HepG2 (cell line): ENCODE measurements around the gene ITGAE.

Experiments used
- CTCF ChIP-seq: sonication (generic); formaldehyde crosslinking; IDR thresholded peaks from 2 replicates; pipeline ENCODE4 v1.5.0; 2020; ENCODE audit warnings: mild to moderate bottlenecking, missing genetic modification reagents, moderate library complexity
- NFE2L2 ChIP-seq: fragments of 150-350 bp; IDR thresholded peaks from 2 replicates; pipeline ENCODE4 v1.6.1; 2014; ENCODE audit warnings: low read length
- RBM22 ChIP-seq: fragments of 200-400 bp; formaldehyde crosslinking; optimal IDR thresholded peaks from 2 replicates; pipeline ENCODE3; 2017; ENCODE audit warnings: mild to moderate bottlenecking, low read length, moderate library complexity
- SALL2 ChIP-seq: sonication (generic); formaldehyde crosslinking; IDR thresholded peaks from 2 replicates; pipeline ENCODE4 v1.8.1; 2023; ENCODE audit warnings: mild to moderate bottlenecking, missing genetic modification reagents, inconsistent platforms
- SP1 ChIP-seq, 2 experiments: fragments of 450-650 bp in 1 of 2; sonication (generic) in 1 of 2; formaldehyde crosslinking in 1 of 2; IDR thresholded peaks; 2 replicates each; pipeline versions ENCODE4 v1.4.0 to v1.6.1; 2016 to 2020; ENCODE audit warnings: missing genetic modification reagents in 1 of 2
- SP5 ChIP-seq: IDR thresholded peaks from 2 replicates; pipeline ENCODE4 v1.6.1; 2016; ENCODE audit warnings: low read depth, borderline replicate concordance
- ZNF296 ChIP-seq: sonication (generic); formaldehyde crosslinking; conservative IDR thresholded peaks from 2 replicates; pipeline ENCODE4 v1.5.0; 2020; ENCODE audit warnings: mild to moderate bottlenecking, missing genetic modification reagents
- ZNF775 ChIP-seq: sonication (generic); formaldehyde crosslinking; IDR thresholded peaks from 2 replicates; pipeline ENCODE4 v1.4.0; 2020; ENCODE audit warnings: missing genetic modification reagents, mild to moderate bottlenecking, moderate library complexity, borderline replicate concordance
- ZSCAN30 ChIP-seq: sonication (generic); formaldehyde crosslinking; IDR thresholded peaks from 2 replicates; pipeline ENCODE4 v1.5.0; 2020; ENCODE audit warnings: mild to moderate bottlenecking, missing genetic modification reagents
- TF ChIP-seq, protein P1 (sequence below): sonication (generic); formaldehyde crosslinking; IDR thresholded peaks from 2 replicates; pipeline ENCODE4 v1.4.0; 2020; ENCODE audit warnings: mild to moderate bottlenecking, missing genetic modification reagents, borderline replicate concordance
- TF ChIP-seq, protein P2 (sequence below), 2 experiments: fragments of 450-650 bp in 1 of 2; sonication (generic) in 1 of 2; formaldehyde crosslinking; IDR thresholded peaks; 2 replicates each; pipeline versions ENCODE4 v1.5.0 to v1.8.0; 2020 to 2022; ENCODE audit warnings: mild to moderate bottlenecking in 1 of 2, missing genetic modification reagents in 1 of 2
- TF ChIP-seq, protein P3 (sequence below), 2 experiments: sonication (generic) in 1 of 2; formaldehyde crosslinking in 1 of 2; IDR thresholded peaks; 2 replicates each; pipeline versions ENCODE4 v1.4.0 to v1.6.1; 2018 to 2020; ENCODE audit warnings: missing genetic modification reagents in 2 of 2, borderline replicate concordance in 1 of 2, low read depth in 1 of 2, mild to moderate bottlenecking in 1 of 2, missing biosample characterization in 1 of 2

GRCh38 chr17:3730881-3731429 lies 70.0 kb downstream of the ITGAE start:
- TF ChIP-seq RBM22 (no peak), SP1 (IDR thresholded peaks at IDR 0.05) (no peak), SP1 (CRISPR knock-in tag; IDR thresholded peaks at IDR 0.05) (no peak), ZNF775 (no peak), ZSCAN30 (CRISPR knock-in tag) (no peak), ZNF296 (CRISPR knock-in tag) (no peak), NFE2L2 (no peak), SALL2 (CRISPR knock-in tag) (no peak), SP5 (CRISPR knock-in tag) (no peak), CTCF (CRISPR knock-in tag) (no peak)
- TF ChIP-seq, protein P1, sequence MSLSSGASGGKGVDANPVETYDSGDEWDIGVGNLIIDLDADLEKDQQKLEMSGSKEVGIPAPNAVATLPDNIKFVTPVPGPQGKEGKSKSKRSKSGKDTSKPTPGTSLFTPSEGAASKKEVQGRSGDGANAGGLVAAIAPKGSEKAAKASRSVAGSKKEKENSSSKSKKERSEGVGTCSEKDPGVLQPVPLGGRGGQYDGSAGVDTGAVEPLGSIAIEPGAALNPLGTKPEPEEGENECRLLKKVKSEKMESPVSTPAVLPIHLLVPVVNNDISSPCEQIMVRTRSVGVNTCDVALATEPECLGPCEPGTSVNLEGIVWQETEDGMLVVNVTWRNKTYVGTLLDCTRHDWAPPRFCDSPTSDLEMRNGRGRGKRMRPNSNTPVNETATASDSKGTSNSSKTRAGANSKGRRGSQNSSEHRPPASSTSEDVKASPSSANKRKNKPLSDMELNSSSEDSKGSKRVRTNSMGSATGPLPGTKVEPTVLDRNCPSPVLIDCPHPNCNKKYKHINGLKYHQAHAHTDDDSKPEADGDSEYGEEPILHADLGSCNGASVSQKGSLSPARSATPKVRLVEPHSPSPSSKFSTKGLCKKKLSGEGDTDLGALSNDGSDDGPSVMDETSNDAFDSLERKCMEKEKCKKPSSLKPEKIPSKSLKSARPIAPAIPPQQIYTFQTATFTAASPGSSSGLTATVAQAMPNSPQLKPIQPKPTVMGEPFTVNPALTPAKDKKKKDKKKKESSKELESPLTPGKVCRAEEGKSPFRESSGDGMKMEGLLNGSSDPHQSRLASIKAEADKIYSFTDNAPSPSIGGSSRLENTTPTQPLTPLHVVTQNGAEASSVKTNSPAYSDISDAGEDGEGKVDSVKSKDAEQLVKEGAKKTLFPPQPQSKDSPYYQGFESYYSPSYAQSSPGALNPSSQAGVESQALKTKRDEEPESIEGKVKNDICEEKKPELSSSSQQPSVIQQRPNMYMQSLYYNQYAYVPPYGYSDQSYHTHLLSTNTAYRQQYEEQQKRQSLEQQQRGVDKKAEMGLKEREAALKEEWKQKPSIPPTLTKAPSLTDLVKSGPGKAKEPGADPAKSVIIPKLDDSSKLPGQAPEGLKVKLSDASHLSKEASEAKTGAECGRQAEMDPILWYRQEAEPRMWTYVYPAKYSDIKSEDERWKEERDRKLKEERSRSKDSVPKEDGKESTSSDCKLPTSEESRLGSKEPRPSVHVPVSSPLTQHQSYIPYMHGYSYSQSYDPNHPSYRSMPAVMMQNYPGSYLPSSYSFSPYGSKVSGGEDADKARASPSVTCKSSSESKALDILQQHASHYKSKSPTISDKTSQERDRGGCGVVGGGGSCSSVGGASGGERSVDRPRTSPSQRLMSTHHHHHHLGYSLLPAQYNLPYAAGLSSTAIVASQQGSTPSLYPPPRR (CRISPR knock-in tag) = no peak
- TF ChIP-seq, protein P2, sequence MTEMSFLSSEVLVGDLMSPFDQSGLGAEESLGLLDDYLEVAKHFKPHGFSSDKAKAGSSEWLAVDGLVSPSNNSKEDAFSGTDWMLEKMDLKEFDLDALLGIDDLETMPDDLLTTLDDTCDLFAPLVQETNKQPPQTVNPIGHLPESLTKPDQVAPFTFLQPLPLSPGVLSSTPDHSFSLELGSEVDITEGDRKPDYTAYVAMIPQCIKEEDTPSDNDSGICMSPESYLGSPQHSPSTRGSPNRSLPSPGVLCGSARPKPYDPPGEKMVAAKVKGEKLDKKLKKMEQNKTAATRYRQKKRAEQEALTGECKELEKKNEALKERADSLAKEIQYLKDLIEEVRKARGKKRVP (CRISPR knock-in tag; IDR thresholded peaks at IDR 0.05) = no peak
- TF ChIP-seq, protein P3, sequence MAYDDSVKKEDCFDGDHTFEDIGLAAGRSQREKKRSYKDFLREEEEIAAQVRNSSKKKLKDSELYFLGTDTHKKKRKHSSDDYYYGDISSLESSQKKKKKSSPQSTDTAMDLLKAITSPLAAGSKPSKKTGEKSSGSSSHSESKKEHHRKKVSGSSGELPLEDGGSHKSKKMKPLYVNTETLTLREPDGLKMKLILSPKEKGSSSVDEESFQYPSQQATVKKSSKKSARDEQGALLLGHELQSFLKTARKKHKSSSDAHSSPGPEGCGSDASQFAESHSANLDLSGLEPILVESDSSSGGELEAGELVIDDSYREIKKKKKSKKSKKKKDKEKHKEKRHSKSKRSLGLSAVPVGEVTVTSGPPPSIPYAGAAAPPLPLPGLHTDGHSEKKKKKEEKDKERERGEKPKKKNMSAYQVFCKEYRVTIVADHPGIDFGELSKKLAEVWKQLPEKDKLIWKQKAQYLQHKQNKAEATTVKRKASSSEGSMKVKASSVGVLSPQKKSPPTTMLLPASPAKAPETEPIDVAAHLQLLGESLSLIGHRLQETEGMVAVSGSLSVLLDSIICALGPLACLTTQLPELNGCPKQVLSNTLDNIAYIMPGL (CRISPR knock-in tag; IDR thresholded peaks at IDR 0.05; ENCODE audit: borderline replicate concordance in 1 of 2, low read depth in 1 of 2) = no peak
